SH-SY5Y (cell line): ENCODE data around the gene FGF19.

Source experiments
- GATA2 ChIP-seq: IDR thresholded peaks from 2 replicates; pipeline ENCODE4 v1.6.1; 2011; ENCODE audit warnings: mild to moderate bottlenecking, low read depth, low read length
- GATA3 ChIP-seq: IDR thresholded peaks from 2 replicates; pipeline ENCODE4 v1.6.1; 2011; ENCODE audit warnings: low read depth, mild to moderate bottlenecking, low read length, moderate library complexity

Gene FGF19

DNA sequence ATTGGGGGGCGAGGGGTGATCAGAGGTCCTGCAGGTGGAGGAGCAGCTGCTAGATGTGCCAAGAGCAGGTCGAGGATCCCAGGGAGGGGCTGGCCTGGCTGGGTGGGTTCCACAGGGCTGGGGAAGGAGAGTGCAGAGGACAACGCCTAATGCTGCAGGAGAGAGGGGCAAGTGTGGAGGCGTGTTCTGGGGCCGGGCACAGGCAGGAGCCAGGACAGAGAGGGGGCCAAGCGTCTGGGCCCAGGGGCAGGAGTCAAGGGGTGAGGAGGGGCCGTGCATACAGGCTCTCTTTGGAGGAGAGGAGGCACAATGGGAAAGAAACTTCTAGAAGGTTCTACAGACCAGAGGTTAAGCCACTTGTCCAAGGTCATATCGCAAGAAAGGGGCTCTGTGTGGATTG is 26.7 kb upstream of the FGF19 start:
- TF ChIP-seq GATA2 (no peak), GATA3 (no peak)

DNA sequence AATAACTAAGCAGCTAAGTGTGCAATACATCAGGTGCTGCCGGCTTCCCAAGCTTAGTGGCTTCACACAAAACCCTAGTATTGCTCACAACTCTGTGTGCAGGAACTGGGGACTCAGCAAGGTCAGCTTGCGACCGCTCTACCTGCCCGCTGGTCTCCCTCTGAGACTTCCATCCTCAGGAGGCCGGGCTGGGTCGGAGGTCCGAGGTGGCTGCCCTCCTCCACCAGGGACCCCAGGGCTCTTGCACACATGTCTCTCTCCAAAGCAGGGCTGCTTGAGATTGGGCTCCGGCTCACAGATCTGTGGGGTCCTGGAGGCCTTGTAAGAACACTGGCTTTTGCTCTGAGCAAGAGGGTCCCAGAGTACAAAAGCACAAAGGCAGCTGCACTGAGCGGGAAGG is 25.4 kb upstream of the FGF19 start:
- no peak for TF ChIP-seq GATA2
- TF ChIP-seq GATA3: no peak

DNA sequence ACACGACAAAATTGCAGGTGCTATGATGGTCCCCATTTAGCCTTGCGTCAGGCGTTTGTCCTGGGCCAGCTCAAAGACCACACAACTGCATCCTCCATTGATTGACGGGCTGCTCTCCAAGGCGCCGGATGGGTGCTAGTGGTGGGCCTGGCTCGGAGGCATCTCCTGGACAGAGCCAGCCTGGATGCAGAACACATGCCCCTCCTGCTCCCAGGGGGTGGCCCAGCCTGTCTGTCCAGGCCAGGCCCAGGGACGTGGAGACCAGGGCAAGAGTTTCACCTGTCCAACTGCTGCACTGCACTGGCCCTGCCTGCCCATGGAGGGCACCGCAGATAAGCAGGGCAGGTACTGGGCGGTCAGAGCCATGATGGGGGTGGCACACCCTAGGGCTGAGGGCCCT is 23.4 kb upstream of the FGF19 start:
- TF ChIP-seq GATA3 (no peak), GATA2 (no peak)

DNA sequence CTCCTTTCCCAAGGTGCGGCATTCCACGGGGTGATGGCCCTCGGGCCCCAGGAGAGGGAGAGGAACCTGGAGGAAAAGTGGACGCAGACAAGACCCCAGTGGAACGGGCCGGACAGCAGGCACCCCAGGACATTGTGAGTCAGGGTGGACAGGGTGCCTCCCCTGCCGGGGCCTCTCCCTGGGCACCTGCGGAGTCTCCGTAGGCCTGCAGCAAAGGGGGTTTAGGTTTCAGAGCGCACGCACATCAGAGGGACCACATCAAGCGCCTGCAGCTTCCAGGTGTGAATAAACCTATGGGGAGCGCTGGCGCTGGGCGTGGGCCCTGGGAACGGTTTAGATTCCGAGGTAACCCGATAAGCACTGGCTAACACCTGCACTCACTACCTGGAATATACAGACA is 22.7 kb upstream of the FGF19 start:
- TF ChIP-seq GATA2 (no peak), GATA3 (no peak)

DNA sequence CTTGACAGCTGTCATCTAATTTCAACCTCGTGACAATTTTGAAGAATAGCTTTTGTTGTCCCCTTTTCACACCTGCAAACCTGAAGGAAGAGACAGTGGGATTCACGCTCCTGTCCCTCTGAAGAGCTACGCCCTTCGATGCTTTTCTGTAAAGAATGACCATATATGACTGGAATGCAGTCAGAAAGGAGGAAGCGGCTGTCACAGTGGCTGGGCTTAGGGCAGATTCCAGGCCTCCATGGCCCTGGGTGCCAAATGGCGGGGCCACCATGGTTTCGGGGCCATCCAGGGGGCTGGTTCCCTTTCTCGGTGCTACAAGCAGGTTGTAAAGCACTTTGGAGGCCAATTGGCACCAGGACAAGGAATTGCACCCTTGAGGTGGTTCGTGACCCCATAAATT is 22.2 kb upstream of the FGF19 start:
- no peak for TF ChIP-seq GATA2

DNA sequence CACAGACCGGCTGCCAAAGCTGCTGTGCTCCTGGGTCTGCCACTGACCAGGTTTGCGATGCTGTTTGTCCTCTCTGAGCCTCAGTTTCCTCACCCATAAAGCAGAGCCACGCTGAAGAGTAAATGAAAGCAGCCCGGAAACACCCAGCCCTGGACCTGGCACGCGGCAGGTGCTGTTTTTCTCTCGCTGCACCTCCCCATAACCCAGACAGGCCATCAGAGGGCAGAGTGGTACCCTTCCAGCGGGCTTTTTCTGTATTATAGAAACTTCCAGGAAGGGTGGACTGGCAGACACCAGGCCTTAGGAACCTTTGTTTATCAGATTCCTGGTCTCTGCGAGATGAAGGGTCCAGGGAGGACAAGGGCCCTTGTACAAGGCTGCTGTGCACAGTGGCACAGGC is 17.9 kb upstream of the FGF19 start:
- TF ChIP-seq GATA3 (no peak), GATA2 (no peak)

DNA sequence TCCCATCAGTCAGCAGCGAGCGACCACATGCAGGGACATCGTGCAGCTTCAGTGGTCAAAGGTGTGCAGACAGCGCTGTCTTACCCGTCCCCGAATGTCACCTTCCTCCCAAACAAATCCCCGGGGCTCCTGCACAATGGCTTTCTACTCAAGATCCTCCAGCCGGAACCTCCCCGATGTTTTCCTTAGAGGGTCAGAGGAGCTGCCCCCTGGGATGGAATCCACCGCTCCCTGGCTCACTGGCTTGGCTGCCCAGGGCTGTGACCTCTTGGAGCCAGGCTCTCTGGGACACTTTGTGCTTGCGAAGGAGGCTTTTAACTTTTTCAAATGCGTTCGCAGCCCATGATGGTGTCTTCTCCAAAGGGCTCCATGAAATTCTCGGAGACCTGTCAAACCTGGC is 17.3 kb upstream of the FGF19 start:
- TF ChIP-seq GATA3: no peak
- no peak for TF ChIP-seq GATA2

DNA sequence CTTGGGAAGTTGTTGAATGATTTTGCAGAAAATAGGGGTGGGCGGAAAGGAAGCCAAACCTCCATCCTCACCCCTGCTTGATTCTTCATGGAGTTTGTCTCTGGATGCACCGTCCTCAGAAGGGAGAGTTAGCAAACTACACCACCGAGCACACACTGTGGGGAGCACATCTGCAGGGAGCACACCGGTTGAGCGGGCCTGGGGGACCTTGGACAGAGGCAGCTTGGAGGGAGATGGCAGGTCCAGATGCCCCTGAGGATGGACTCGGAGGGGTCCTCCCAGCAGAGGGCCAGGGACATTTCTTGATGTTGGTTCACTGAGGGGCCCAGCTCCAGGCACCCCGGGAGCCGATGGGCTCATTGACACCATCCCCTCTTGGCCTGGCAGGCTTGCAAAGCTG is 15.1 kb upstream of the FGF19 start:
- TF ChIP-seq GATA3 (no peak), GATA2 (no peak)

DNA sequence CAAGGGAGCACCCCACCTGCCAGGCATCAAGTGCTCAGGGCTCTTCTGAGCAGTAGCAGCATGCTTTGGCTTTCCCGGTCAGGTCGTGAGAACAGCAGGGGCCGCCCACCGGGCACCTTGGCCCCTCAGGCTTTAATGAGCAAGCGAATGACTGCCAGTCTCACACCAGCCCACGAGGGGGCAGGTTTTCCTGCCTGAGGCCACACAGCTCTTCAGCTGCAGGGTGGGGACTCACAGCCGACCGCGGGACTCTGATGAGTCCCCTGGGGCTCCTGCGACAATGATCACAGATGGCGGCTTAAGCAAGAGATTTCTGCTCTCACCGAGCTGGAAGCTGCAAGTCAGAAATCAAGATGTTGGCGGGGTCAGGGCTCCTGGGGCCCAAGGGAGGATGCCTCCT is 14.3 kb upstream of the FGF19 start:
- TF ChIP-seq GATA2 (no peak), GATA3 (no peak)

DNA sequence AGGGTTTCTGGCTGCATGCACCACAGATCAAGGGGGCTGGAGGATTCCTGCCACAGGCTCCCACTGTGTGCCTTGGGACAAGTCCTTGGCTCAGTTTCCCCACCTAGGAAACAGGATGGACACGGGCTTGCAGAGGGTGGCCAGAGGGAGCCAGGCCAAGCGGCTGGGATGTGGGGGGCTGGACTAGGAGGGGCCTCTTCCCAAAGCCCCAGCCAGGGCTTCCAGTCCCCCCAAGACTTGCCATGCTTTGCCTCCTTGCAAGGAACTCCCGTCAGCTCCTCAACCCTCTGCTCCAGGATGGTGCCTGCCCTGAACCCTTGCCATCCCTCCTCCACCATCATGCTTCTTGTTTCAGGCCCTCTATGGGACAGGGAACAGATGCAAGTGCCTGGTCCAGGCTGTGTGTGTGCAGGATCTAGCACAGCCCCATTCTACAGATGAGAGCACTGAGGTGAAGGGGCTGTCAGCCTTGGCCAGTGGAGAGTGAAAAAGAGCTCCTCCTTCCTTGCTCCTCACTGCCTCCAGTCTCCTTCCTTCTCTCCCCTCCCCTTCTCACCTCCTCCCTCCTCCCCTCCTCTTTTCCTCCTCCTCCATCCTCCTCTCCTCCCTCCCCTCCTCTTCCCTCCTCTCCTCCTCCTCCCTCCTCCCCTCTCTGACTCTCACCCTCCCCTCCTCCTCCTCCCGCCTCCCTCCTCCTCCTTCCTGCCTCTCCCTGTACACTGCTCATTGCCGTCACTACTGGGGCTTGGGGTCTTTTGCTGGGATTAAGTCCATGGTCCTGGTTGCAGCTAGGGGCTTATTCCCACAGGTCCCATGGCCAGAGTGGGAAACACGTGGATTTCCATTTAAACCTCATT is 13.3 kb upstream of the FGF19 start:
- TF ChIP-seq GATA3 (no peak), GATA2 (no peak)

DNA sequence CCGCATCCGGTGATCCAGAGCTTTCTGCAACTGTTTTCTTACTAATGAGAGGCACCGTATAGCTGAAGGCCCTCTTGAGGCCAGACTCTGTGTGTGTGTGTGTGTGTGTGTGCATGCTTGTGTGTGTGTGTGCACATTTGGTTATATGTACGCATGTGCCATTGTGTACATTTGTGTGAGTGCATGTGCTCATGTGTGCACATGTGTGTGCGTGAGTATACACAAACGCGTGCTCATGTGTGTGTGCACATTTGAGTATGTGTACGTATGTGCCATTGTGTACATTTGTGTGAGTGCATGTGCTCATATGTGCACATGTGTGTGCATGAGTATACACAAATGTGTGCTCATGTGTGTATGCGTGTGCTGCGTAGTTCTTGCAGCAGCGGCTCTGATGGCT is 12.3 kb upstream of the FGF19 start:
- TF ChIP-seq GATA3: no peak
- no peak for TF ChIP-seq GATA2

DNA sequence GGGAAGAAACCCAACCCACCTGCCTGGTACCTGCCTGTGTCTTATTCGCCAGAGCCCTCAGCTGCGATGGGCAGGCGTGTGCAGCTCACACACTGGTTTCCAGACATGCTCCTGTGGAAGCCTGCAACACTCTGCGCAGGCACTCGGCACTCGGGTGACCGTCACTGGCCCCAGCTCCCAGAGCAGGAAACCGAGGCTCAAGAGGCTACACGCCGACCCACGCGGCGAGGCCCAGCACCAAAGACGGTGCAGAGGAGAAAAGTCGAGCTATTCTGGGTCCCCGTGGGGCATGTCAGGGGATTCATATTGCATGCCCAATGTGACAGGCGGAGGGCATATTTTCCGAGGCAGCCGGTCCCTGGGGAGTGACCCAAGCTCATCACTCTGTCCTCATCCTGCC is 11.6 kb upstream of the FGF19 start:
- TF ChIP-seq GATA3 (no peak), GATA2 (no peak)

DNA sequence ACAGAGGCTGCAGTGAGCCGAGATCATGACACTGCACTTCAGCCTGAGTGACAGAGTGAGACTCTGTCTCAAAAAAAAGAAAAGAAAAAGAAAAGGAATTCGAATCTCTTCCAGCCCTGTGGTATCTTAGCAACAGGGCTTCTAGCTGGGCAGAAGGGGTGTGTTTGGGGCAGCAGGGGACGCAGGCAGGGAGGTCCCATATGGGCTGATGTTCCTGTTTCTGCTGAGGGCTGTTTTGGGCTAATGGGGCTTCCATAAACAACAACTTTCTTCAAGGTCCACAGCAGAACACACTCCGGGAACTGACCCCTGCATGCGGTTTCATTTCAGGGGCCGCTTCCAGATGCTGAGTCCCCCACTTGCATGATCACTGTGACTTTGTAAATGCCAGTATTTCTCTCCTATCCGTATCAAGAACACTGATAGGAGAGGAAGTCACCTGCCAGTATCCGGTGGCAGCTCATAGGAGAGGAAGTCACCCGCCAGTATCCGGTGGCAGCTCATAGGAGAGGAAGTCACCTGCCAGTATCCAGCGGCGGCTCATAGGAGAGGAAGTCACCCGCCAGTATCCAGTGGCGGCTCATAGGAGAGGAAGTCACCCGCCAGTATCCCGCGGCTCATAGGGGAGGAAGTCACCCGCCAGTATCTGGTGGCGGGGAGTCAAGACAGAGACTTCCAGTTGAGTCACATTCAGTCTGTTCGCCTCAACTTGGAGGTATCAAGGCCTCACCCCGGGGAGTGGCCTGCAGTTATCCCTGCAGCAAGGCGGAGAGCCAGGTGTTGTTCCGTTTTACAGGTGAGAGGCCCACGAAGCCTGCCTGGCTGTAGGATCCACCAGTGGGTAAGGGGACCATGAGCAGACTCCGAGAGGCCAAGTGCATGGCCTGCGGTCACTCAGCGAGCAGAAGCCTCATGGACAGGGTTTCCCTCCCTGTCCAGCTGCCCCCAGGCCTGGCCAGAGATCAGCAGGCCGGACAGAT is 8.3 kb upstream of the FGF19 start:
- TF ChIP-seq GATA2: no peak
- TF ChIP-seq GATA3: no peak

DNA sequence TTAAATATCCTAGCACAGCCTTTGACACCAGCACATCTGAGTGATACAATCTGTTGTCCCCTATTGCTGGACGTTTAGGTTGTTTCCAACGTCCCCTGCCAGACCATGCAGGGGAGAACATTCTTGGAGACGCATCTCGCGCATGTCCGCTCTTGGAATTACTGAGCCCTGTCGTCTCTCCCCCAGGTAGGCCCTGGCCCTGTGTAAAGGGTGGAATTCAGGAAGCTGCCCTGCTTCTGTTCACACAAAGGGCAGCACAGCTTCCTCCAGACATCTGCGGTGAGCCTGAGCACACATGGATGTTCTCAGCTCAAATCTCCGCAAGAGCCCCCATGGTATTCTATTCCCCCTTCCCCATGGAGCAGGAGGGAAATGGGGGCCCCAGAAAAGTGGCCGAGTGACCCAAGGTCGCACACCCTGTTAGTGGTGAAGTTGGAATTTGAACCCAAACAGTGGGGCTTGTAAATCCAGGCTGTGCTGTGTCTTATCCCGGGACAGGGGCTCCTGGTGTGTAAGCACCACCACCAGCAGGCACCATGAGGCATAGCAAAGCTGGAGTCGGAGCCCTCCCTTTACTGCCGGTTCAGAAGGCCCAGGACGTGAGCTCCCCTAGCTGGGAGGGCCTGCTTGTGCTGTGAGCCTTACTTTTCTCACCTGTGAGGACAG is 5.0 kb upstream of the FGF19 start:
- no peak for TF ChIP-seq GATA3
- TF ChIP-seq GATA2: no peak
